Measurements from ENCODE around the gene CDK6.

The CDK6 gene

GRCh38 chr7:92824901-92825480, 11.4 kb downstream of the CDK6 start:
- DNase-seq, result no peak

- DNase-seq, result no peak
Measured at GRCh38 chr7:92824450-92824849, 11.9 kb downstream of the CDK6 start.

- DNase-seq, result no peak
Measured at GRCh38 chr7:92823042-92823441, 13.3 kb downstream of the CDK6 start.

GRCh38 chr7:92820191-92820590, 16.2 kb downstream of the CDK6 start:
- DNase-seq, result no peak

GRCh38 chr7:92817398-92817797, 19.0 kb downstream of the CDK6 start:
- DNase-seq, result no peak

- DNase-seq, result no peak
Measured at GRCh38 chr7:92815412-92815811, 21.0 kb downstream of the CDK6 start.

- no peak for DNase-seq
Measured at GRCh38 chr7:92813390-92814024, 22.9 kb downstream of the CDK6 start.

GRCh38 chr7:92811158-92811557, 25.2 kb downstream of the CDK6 start:
- DNase-seq, result no peak

- DNase-seq, result peak; percentile 74
Measured at GRCh38 chr7:92809760-92810573, 26.4 kb downstream of the CDK6 start.

- DNase-seq, result no peak
Measured at GRCh38 chr7:92809397-92809759, 27.0 kb downstream of the CDK6 start.

GRCh38 chr7:92808635-92809034, 27.7 kb downstream of the CDK6 start:
- DNase-seq, result no peak

- no peak for DNase-seq
Measured at GRCh38 chr7:92808006-92808405, 28.4 kb downstream of the CDK6 start.

GRCh38 chr7:92806496-92806895, 29.9 kb downstream of the CDK6 start:
- no peak for DNase-seq

- no peak for DNase-seq
Measured at GRCh38 chr7:92802406-92802805, 34.0 kb downstream of the CDK6 start.

- no peak for DNase-seq
Measured at GRCh38 chr7:92799446-92800211, 36.7 kb downstream of the CDK6 start.

- DNase-seq, result no peak
Measured at GRCh38 chr7:92798517-92799249, 37.7 kb downstream of the CDK6 start.

- DNase-seq, result no peak
Measured at GRCh38 chr7:92797693-92798092, 38.7 kb downstream of the CDK6 start.

GRCh38 chr7:92797284-92797683, 39.1 kb downstream of the CDK6 start:
- no peak for DNase-seq

GRCh38 chr7:92794831-92795230, 41.5 kb downstream of the CDK6 start:
- DNase-seq, result no peak

- no peak for DNase-seq
Measured at GRCh38 chr7:92794391-92794790, 42.0 kb downstream of the CDK6 start.

- DNase-seq, result no peak
Measured at GRCh38 chr7:92793656-92794205, 42.6 kb downstream of the CDK6 start.

GRCh38 chr7:92790992-92791391, 45.4 kb downstream of the CDK6 start:
- DNase-seq, result no peak

Data from NCI-H2029 (cell line).